Testis (tissue), 3 donors: ENCODE measurements around the gene ADD3. TPM values are rescaled to one million over a fixed set of nuclear protein-coding genes. Genes with fewer than 3 reads are reported as not detected.
"Not testable (repeated sequence)": the region's sequence is repeated elsewhere in the genome, so short reads cannot be mapped to it uniquely, and the experiment has no call there.

Source experiments
- DNase-seq: peaks from one replicate; pipeline ENCODE4 v3.0.0-alpha.2; 2019
- H3K27ac ChIP-seq, 2 donors: fragments of 200-600 bp; sonication (generic); one replicate each; pipeline ENCODE4 v1.5.1; 2019
- H3K27me3 ChIP-seq: fragments of 200-600 bp; sonication (generic); one replicate; pipeline ENCODE4 v1.5.1; 2019
- H3K36me3 ChIP-seq: fragments of 200-600 bp; sonication (generic); one replicate; pipeline ENCODE4 v1.5.1; 2017; ENCODE audit warnings: low read depth; ENCODE audit errors: missing control alignments
- H3K4me1 ChIP-seq: fragments of 200-600 bp; sonication (generic); one replicate; pipeline ENCODE4 v1.5.1; 2019
- H3K4me3 ChIP-seq, 2 donors: fragments of 200-600 bp; sonication (generic); one replicate each; pipeline ENCODE4 v1.5.1; 2017 to 2019
- H3K9me3 ChIP-seq: fragments of 200-600 bp; sonication (generic); one replicate; pipeline ENCODE4 v1.5.1; 2017
- POLR2A ChIP-seq: fragments of 450-650 bp; IDR thresholded peaks from one replicate; pipeline ENCODE4 v1.6.1; 2017; ENCODE audit warnings: antibody characterized with exemption, mild to moderate bottlenecking, moderate library complexity
- WGBS, 2 donors: methylation state at CpG; one replicate each; pipeline ENCODE4 v1.1.5; 2018; 5-methylcytosine and 5-hydroxymethylcytosine counted together
- intact Hi-C: fragments of 100-400 bp; cut with DNase I; formaldehyde crosslinking; loops from one replicate; pipeline ENCODE4 v1.15.1; 2023; ENCODE audit warnings: low total_unique reads
- polyA plus RNA-seq: library from polyadenylated mRNA; stranded (reverse); fragments of 350-450 nt; fragmentation: Illumina TruSeq; extraction: RNeasy Lipid Tissue Mini Kit (QIAGEN cat#74804); gene quantifications from one replicate; pipeline ENCODE4 v1.2.3, GENCODE V29; 2014; ENCODE audit warnings: low read depth, low replicate concordance; ENCODE audit not compliant: insufficient read depth
- total RNA-seq, 2 donors: library from RNA; depleted of rRNA; stranded (reverse); fragments of >200 nt; gene quantifications; one replicate each; pipeline ENCODE4 v1.2.3, GENCODE V29; 2016
- TF ChIP-seq, protein P1 (sequence below), 3 experiments: fragments of 450-650 bp in 2 of 3; fragments of 200-600 bp in 1 of 3; sonication (generic) in 1 of 3; IDR thresholded peaks; one replicate each; pipeline ENCODE4 v1.5.1; 2016 to 2019; ENCODE audit warnings: antibody characterized with exemption in 3 of 3, mild to moderate bottlenecking in 2 of 3, moderate library complexity in 1 of 3

ADD3 gene
- total and polyA plus RNA-seq, 3 donors from 2014 or later, result 155 to 394 (median 240) TPM

DNA sequence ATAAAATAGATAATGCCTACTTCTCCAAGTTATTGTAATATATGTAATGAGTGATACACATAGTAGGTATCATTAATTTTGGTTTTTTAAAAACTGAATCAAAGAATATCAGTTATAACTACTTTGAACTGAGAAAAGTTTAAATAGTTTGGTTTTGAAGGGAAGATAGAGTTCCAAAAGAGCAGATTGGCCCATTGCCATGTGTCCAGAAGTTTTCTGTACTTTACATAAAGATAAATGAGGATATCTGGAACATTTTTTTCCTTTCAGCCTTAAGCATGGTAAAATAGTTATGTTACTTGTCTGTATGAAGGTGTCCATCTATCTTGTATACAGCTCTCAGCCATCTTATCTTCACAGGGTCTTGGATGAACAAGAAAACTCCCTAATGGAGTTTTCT lies 101.7 kb downstream of the ADD3 start:
- intact Hi-C loops, result no loop called here
- TF ChIP-seq, protein P1, sequence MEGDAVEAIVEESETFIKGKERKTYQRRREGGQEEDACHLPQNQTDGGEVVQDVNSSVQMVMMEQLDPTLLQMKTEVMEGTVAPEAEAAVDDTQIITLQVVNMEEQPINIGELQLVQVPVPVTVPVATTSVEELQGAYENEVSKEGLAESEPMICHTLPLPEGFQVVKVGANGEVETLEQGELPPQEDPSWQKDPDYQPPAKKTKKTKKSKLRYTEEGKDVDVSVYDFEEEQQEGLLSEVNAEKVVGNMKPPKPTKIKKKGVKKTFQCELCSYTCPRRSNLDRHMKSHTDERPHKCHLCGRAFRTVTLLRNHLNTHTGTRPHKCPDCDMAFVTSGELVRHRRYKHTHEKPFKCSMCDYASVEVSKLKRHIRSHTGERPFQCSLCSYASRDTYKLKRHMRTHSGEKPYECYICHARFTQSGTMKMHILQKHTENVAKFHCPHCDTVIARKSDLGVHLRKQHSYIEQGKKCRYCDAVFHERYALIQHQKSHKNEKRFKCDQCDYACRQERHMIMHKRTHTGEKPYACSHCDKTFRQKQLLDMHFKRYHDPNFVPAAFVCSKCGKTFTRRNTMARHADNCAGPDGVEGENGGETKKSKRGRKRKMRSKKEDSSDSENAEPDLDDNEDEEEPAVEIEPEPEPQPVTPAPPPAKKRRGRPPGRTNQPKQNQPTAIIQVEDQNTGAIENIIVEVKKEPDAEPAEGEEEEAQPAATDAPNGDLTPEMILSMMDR (IDR thresholded peaks at IDR 0.05), result no peak
- TF ChIP-seq POLR2A, result no peak
- Histone ChIP-seq H3K27ac (no peak overlapping the region), H3K4me1 (no peaks in the 10 kb centered on the region), H3K27me3 (no peaks in the 10 kb centered on the region), H3K4me3 (no peak overlapping the region), H3K36me3 (no peaks in the 10 kb centered on the region), H3K9me3 (no peaks in the 10 kb centered on the region)
- DNase-seq, result peak; percentile 30

- TF ChIP-seq, protein P1 (IDR thresholded peaks at IDR 0.05), result no peak
- TF ChIP-seq POLR2A, result no peak
- H3K36me3 ChIP-seq, result no peaks in the 10 kb centered on the region
- intact Hi-C loops, result no loop called here
- H3K4me3 ChIP-seq, result no peak overlapping the region
- DNase-seq, result no peak
- no peaks in the 10 kb centered on the region for H3K4me1 ChIP-seq
- H3K27ac ChIP-seq, result no peak overlapping the region
- H3K27me3 ChIP-seq, result no peaks in the 10 kb centered on the region
- H3K9me3 ChIP-seq, result no peaks in the 10 kb centered on the region
- 95 to 99% methylated on average over 3 of the region's 3 CpGs for WGBS, 2 donors
Measured at GRCh38 chr10:110110338-110110737, 102.6 kb downstream of the ADD3 start.

- Histone ChIP-seq H3K27ac (no peak overlapping the region), H3K4me3 (no peak overlapping the region), H3K9me3 (no peaks in the 10 kb centered on the region), H3K27me3 (no peaks in the 10 kb centered on the region), H3K36me3 (no peaks in the 10 kb centered on the region), H3K4me1 (no peaks in the 10 kb centered on the region)
- no peak for DNase-seq
- intact Hi-C loops, result no loop called here
- TF ChIP-seq, protein P1 (IDR thresholded peaks at IDR 0.05), result no peak
- TF ChIP-seq POLR2A, result no peak
- WGBS, 2 donors, result 94 to 97% methylated on average over 4 of the region's 4 CpGs
Measured at GRCh38 chr10:110113670-110114337, 106.0 kb downstream of the ADD3 start.

DNA sequence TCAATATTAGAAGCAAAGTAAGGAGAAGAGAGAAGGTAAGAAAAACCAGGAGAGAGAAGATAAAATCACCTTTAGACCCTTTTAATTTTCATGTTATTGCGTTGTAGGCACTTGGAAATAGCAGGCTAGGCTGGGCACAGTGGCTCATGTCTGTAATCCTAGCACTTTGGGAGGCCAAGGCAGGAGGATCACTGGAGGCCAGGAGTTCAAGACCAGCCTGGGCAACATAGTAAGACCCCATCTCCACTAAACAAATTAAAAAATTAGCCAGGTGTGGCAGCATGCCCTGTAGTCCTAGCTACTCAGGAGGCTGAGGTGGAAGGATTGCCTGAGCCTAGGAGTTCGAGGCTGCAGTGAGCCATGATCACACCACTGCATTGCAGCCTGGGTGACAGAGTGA lies 106.9 kb downstream of the ADD3 start:
- WGBS, 2 donors, result 96 to 97% methylated on average over 2 of the region's 2 CpGs
- DNase-seq, H3K27me3 ChIP-seq, H3K4me1 ChIP-seq, H3K4me3 ChIP-seq, intact Hi-C loops, H3K27ac ChIP-seq, H3K36me3 ChIP-seq, H3K9me3 ChIP-seq: not testable (repeated sequence)

DNA sequence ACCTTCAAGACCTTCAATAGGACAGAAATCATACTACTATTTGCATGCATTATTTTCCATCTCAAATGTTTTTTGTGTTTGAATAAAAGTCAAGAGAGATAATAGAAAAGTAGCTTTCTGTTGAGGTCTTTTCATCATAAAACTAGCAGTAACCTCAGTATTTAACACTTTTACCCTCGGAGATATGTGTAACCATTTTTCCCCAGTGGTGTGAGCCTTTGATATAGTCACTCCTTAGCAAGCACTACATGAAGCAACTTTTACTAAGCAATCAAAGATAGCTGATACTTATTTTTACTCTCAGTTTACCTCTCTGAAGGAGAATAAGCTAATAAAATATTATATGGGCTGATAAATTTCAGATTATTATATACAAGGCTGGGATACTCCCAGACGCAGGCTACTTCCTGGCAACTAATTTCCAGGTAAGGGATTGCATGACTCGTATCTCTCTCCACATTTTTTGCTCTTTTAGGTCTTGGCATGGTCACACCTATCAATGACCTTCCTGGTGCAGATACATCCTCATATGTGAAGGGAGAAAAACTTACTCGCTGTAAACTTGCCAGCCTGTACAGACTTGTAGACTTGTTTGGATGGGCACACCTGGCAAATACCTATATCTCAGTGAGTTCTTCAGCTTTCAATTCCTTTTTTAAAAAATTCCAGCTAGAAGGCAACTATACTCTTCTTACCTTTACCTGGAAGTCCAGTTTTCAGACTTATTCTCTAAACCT lies 108.2 kb downstream of the ADD3 start:
- TF ChIP-seq, protein P1 (IDR thresholded peaks at IDR 0.05), result no peak
- TF ChIP-seq POLR2A, result no peak
- no peaks in the 10 kb centered on the region for H3K36me3 ChIP-seq
- no peaks in the 10 kb centered on the region for H3K4me1 ChIP-seq
- H3K9me3 ChIP-seq, result no peaks in the 10 kb centered on the region
- no peak overlapping the region for H3K27ac ChIP-seq
- WGBS, 2 donors, result 92 to 94% methylated on average over 4 of the region's 4 CpGs
- H3K4me3 ChIP-seq, result no peak overlapping the region
- no peaks in the 10 kb centered on the region for H3K27me3 ChIP-seq
- no peak for DNase-seq
- intact Hi-C loops, result no loop called here
